ENCODE results near the gene EVC.

- no peak for TF ChIP-seq CTCF (IDR thresholded peaks at IDR 0.05; ENCODE audit: low read depth, low read length)
- no peak for TF ChIP-seq EZH2phosphoT487 (IDR thresholded peaks at IDR 0.05; ENCODE audit: low read depth)
These were observed 50.0 kb downstream of the EVC start for GRCh38 chr4:5760936-5761480.

Measured in OCI-LY3 (cell line).